Spleen (tissue), 11 donors: Measurements from ENCODE around the gene PCTP. TPM values are rescaled to one million over a fixed set of nuclear protein-coding genes. Genes with fewer than 3 reads are reported as not detected.

ENCODE experiments used
- DNase-seq: peaks from one replicate; pipeline ENCODE4 v3.0.0-alpha.2; 2020
- H3K27ac ChIP-seq, 8 donors: fragments of 200-600 bp; sonication (generic) in 7 of 8; 1 replicate in 4 of 8; 2 replicates in 4 of 8; pipeline versions ENCODE4 v1.5.0 to v1.8.0; 2016 to 2021; ENCODE audit warnings: inconsistent platforms in 4 of 8, mild to moderate bottlenecking in 4 of 8, moderate library complexity in 1 of 8
- H3K27me3 ChIP-seq, 7 donors: fragments of 200-600 bp; sonication (generic) in 6 of 7; replicated peaks in 1 of 7; 1 replicate in 4 of 7; 2 replicates in 3 of 7; pipeline versions ENCODE4 v1.5.0 to v1.8.0; 2016 to 2021; ENCODE audit warnings: inconsistent platforms in 3 of 7, mild to moderate bottlenecking in 1 of 7
- H3K36me3 ChIP-seq, 6 donors: fragments of 200-600 bp; sonication (generic) in 5 of 6; 1 replicate in 4 of 6; 2 replicates in 2 of 6; pipeline versions ENCODE4 v1.5.0 to v1.8.0; 2016 to 2021; ENCODE audit warnings: inconsistent platforms in 2 of 6
- H3K4me1 ChIP-seq, 6 donors: fragments of 200-600 bp; sonication (generic) in 5 of 6; 1 replicate in 3 of 6; 2 replicates in 3 of 6; pipeline versions ENCODE4 v1.5.0 to v1.8.0; 2016 to 2021; ENCODE audit warnings: inconsistent platforms in 3 of 6
- H3K4me3 ChIP-seq, 8 donors: fragments of 200-600 bp; sonication (generic) in 7 of 8; 1 replicate in 4 of 8; 2 replicates in 4 of 8; pipeline versions ENCODE4 v1.5.0 to v1.8.0; 2016 to 2021; ENCODE audit warnings: inconsistent platforms in 4 of 8, mild to moderate bottlenecking in 4 of 8, moderate library complexity in 2 of 8
- H3K9me3 ChIP-seq, 8 donors: fragments of 200-600 bp; sonication (generic) in 7 of 8; 1 replicate in 4 of 8; 2 replicates in 4 of 8; pipeline versions ENCODE4 v1.5.0 to v1.8.0; 2016 to 2021; ENCODE audit warnings: inconsistent platforms in 4 of 8
- CTCF ChIP-seq, 11 experiments: fragments of 200-600 bp in 7 of 11; fragments of 450-650 bp in 4 of 11; sonication (generic) in 4 of 11; IDR thresholded peaks in 8 of 11; conservative IDR thresholded peaks in 3 of 11; 1 replicate in 7 of 11; 2 replicates in 4 of 11; pipeline versions ENCODE4 v1.4.0 to v1.8.0; 2016 to 2021; ENCODE audit warnings: antibody characterized with exemption in 11 of 11, inconsistent platforms in 4 of 11, mild to moderate bottlenecking in 1 of 11
- POLR2A ChIP-seq, 3 donors: fragments of 450-650 bp; IDR thresholded peaks; one replicate each; pipeline ENCODE4 v1.5.1; 2017; ENCODE audit warnings: antibody characterized with exemption in 3 of 3, mild to moderate bottlenecking in 1 of 3
- POLR2AphosphoS5 ChIP-seq, 3 donors: sonication (generic); formaldehyde crosslinking; IDR thresholded peaks; one replicate each; pipeline ENCODE4 v1.5.1; 2017; ENCODE audit warnings: antibody characterized with exemption in 3 of 3
- WGBS, 5 donors: extraction: QIAGEN DNeasy Blood & Tissue Kit in 3 of 5; methylation state at CpG; one replicate each; pipeline versions ENCODE4 v1.1.5 to v1.1.7; 2013 to 2018; 5-methylcytosine and 5-hydroxymethylcytosine counted together
- intact Hi-C: fragments of 100-400 bp; cut with DNase I; formaldehyde crosslinking; loops from one replicate; pipeline ENCODE4 v1.15.0; 2023; ENCODE audit warnings: low total_unique reads
- polyA plus RNA-seq, 3 donors: library from polyadenylated mRNA; stranded (reverse); fragments of 200-250 nt; gene quantifications; one replicate each; pipeline ENCODE4 v1.2.1, GENCODE V29; 2013
- total RNA-seq, 7 donors: library from RNA; depleted of rRNA in 3 of 7; stranded (reverse); fragments of >200 nt in 3 of 7; fragmentation: NEBNext Ultra II Directional in 4 of 7; extraction: Animal tissue kit (Norgen Biotek cat#: 25700) in 4 of 7; gene quantifications; one replicate each; pipeline versions ENCODE4 v1.1.0 to v1.2.1, GENCODE V29; 2016 to 2021
- donor health status: healthy with polysubstance abuse.
- donor health status: DM: no; HTN: no; CAD: no; lungs with moderate emphysema.
- donor health status: DM: no; HTN: no; CAD: no.
- donor health status: Bipolar disorder and iron deficiency.
- donor health status: healthy.
- donor health status: DM: no; HTN: no; CAD: no.
- donor health status: DM: yes; HTN: yes; CAD: no.

The PCTP gene
- total and polyA plus RNA-seq, 10 donors: 9.3 to 23.5 (median 18.5) TPM

- Histone ChIP-seq H3K36me3 (peaks cover 0 to 14% (median 0%) of the 10 kb centered on the region in 6 donors), H3K4me1 (peaks cover 0 to 31% (median 17%) of the 10 kb centered on the region in 6 donors), H3K4me3 (no peak overlapping the region), H3K27me3 (no peaks in the 10 kb centered on the region), H3K9me3 (no peaks in the 10 kb centered on the region), H3K27ac (no peak overlapping the region)
- intact Hi-C loops: no loop called here
- 89 to 97% (median 94%) methylated on average over 2 of the region's 2 CpGs for WGBS, 5 donors
- no peak for DNase-seq
- no peak for TF ChIP-seq POLR2AphosphoS5 (IDR thresholded peaks at IDR 0.05)
These were observed 5.8 kb downstream of the PCTP start for GRCh38 chr17:55756689-55757088.

- 89 to 97% (median 96%) methylated on average over 1 of the region's 1 CpG for WGBS, 5 donors
- intact Hi-C loops: no loop called here
- Histone ChIP-seq H3K4me3 (no peak overlapping the region), H3K27ac (no peak overlapping the region), H3K36me3 (peaks cover 0 to 14% (median 0%) of the 10 kb centered on the region in 6 donors), H3K27me3 (no peaks in the 10 kb centered on the region), H3K9me3 (no peaks in the 10 kb centered on the region), H3K4me1 (peaks cover 0 to 21% (median 7%) of the 10 kb centered on the region in 6 donors)
- TF ChIP-seq POLR2AphosphoS5 (IDR thresholded peaks at IDR 0.05) (no peak), POLR2A (IDR thresholded peaks at IDR 0.05) (no peak), CTCF (IDR thresholded peaks at IDR 0.05 in 8 of 11, conservative IDR thresholded peaks at IDR 0.05 in 3 of 11) (no peak)
- DNase-seq: no peak
These were observed 6.8 kb downstream of the PCTP start for GRCh38 chr17:55757659-55758058.

- no peak overlapping the region for H3K4me3 ChIP-seq
- peaks cover 0 to 14% (median 0%) of the 10 kb centered on the region in 6 donors for H3K36me3 ChIP-seq
- no peak for TF ChIP-seq POLR2AphosphoS5 (IDR thresholded peaks at IDR 0.05)
- TF ChIP-seq CTCF (IDR thresholded peaks at IDR 0.05 in 8 of 11, conservative IDR thresholded peaks at IDR 0.05 in 3 of 11): no peak
- TF ChIP-seq POLR2A (IDR thresholded peaks at IDR 0.05): no peak
- H3K27ac ChIP-seq: no peak overlapping the region
- DNase-seq: no peak
- intact Hi-C loops: no loop called here
- H3K4me1 ChIP-seq: peaks cover 0 to 16% (median 6%) of the 10 kb centered on the region in 6 donors
- no peaks in the 10 kb centered on the region for H3K27me3 ChIP-seq
- H3K9me3 ChIP-seq: no peaks in the 10 kb centered on the region
These were observed 7.3 kb downstream of the PCTP start for GRCh38 chr17:55758171-55758570.

GRCh38 chr17:55760643-55761355 is 9.9 kb downstream of the PCTP start:
- Histone ChIP-seq H3K9me3 (no peaks in the 10 kb centered on the region), H3K27me3 (no peaks in the 10 kb centered on the region), H3K27ac (peak overlapping the region in 4 of 8 donors; percentile 9 to 83 (median 32)), H3K36me3 (no peaks in the 10 kb centered on the region), H3K4me3 (peak overlapping the region in 1 of 8 donors; percentile 22), H3K4me1 (peaks cover 0 to 27% (median 7%) of the 10 kb centered on the region in 6 donors)
- no peak for DNase-seq
- TF ChIP-seq CTCF (IDR thresholded peaks at IDR 0.05 in 8 of 11, conservative IDR thresholded peaks at IDR 0.05 in 3 of 11): no peak
- no peak for TF ChIP-seq POLR2A (IDR thresholded peaks at IDR 0.05)
- TF ChIP-seq POLR2AphosphoS5 (IDR thresholded peaks at IDR 0.05): no peak
- 41 to 60% (median 43%) methylated on average over 3 of the region's 3 CpGs for WGBS, 5 donors
- intact Hi-C loops: no loop called here
